ENCODE measurements around the gene WWOX. TPM values are rescaled to one million over a fixed set of nuclear protein-coding genes. Genes with fewer than 3 reads are reported as not detected.

WWOX gene
- total RNA-seq, 6 experiments from 2014 or later: 0.46 to 3.4 (median 1.3) TPM

GRCh38 chr16:78443542-78444364, 344.3 kb downstream of the WWOX start:
- H3K4me1 Mint-ChIP-seq (ENCODE audit: low read depth): no peaks in the 10 kb centered on the region
- H3K9me3 Mint-ChIP-seq: peaks cover 49% of the 10 kb centered on the region
- H3K27me3 Mint-ChIP-seq (ENCODE audit: insufficient read depth): no peaks in the 10 kb centered on the region; the same call in 1 of the 2 replicates
- no peak for TF ChIP-seq CTCF (IDR thresholded peaks at IDR 0.05)
- H3K27ac Mint-ChIP-seq: no peak overlapping the region
- DNase-seq: no peak
- H3K36me3 Mint-ChIP-seq (ENCODE audit: low read depth): no peaks in the 10 kb centered on the region; the same call in 1 of the 2 replicates
- H3K4me3 Mint-ChIP-seq: no peak overlapping the region

DNA sequence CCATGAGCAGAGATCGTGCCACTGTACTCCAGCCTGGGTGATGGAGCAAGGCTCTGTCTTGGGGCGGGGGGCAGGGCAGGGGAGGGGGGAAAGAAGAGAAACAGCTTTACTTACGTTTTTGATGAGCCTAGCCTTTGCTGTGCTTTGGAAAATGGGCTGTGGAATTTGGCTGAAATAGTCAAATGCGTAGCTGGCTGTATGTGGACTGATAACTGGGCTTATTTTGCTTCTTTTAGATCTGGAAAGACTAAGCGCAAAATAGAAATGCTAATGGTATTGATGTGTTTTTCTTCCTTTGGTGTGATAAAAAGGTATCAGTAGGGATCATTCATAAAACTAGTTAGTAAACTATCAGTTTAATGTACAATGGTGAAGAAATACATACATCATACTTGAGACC, 346.4 kb downstream of the WWOX start:
- no peak overlapping the region for H3K4me3 Mint-ChIP-seq
- H3K9me3 Mint-ChIP-seq: peaks cover 53% of the 10 kb centered on the region
- no peak for DNase-seq
- no peak overlapping the region for H3K27ac Mint-ChIP-seq
- no peaks in the 10 kb centered on the region for H3K4me1 Mint-ChIP-seq (ENCODE audit: low read depth)
- H3K27me3 Mint-ChIP-seq (ENCODE audit: insufficient read depth): no peaks in the 10 kb centered on the region; the same call in 1 of the 2 replicates
- no peak for TF ChIP-seq CTCF (IDR thresholded peaks at IDR 0.05)
- no peaks in the 10 kb centered on the region; the same call in 1 of the 2 replicates for H3K36me3 Mint-ChIP-seq (ENCODE audit: low read depth)

DNA sequence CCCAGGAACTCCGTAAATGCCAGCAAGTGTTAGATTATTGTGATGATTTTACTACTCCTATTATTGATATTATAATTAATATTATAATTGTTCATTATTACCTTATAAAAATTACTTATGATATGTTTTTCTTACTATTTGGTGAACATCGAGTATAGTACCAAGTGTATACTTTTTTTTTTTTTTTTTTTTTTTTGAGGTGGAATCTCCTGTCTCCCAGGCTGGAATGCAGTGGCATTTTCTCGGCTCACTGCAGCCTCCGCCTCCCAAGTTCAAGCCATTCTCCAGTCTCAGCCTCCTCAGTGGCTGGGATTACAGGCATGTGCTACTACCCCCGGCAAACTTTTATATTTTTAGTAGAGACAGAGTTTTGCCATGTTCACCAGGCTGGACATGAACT, 347.0 kb downstream of the WWOX start:
- no peak overlapping the region for H3K27ac Mint-ChIP-seq
- H3K36me3 Mint-ChIP-seq (ENCODE audit: low read depth): no peaks in the 10 kb centered on the region
- no peak for TF ChIP-seq CTCF (IDR thresholded peaks at IDR 0.05)
- no peaks in the 10 kb centered on the region; the same call in 1 of the 2 replicates for H3K27me3 Mint-ChIP-seq (ENCODE audit: insufficient read depth)
- DNase-seq: no peak
- peaks cover 51% of the 10 kb centered on the region for H3K9me3 Mint-ChIP-seq
- H3K4me3 Mint-ChIP-seq: no peak overlapping the region
- H3K4me1 Mint-ChIP-seq (ENCODE audit: low read depth): no peaks in the 10 kb centered on the region

- Mint-ChIP-seq H3K27me3 (ENCODE audit: insufficient read depth) (no peaks in the 10 kb centered on the region; the same call in 1 of the 2 replicates), H3K4me1 (ENCODE audit: low read depth) (no peaks in the 10 kb centered on the region)
Measured at GRCh38 chr16:78446992-78447563, 347.6 kb downstream of the WWOX start.

DNA sequence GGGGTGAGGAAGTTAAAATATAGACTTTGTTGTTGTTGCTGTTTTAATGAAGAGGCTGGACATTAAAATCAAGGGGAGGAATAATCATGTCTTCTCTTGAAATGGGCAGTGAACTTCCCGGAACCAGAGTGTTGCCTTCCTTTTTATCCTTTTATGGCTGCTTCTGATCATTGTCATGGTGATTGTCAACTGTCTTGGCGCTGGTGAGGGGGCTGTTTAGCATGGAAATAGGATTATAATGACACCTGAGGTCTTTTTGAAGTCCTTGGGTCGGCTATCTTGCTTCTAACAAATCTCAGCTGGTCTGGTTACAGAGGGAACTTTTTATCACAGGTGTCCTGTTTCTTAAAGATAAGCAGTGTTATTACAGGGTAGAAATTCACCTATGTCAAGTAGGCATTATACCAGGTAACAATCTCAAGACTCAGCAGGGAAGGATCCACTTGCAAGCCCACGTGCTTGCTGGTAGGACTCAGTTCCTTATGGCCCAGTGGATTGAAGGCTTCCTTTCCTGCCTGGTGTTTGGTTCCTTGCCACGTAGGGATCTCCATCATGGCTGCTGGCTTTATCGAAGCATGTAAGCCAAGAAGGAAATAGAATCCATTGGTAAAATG, 349.3 kb downstream of the WWOX start:
- Mint-ChIP-seq H3K9me3 (peaks cover 52% of the 10 kb centered on the region), H3K27ac (no peak overlapping the region), H3K4me3 (no peak overlapping the region), H3K36me3 (ENCODE audit: low read depth) (no peaks in the 10 kb centered on the region), H3K27me3 (ENCODE audit: insufficient read depth) (no peaks in the 10 kb centered on the region; the same call in 1 of the 2 replicates), H3K4me1 (ENCODE audit: low read depth) (no peaks in the 10 kb centered on the region)
- no peak for TF ChIP-seq CTCF (IDR thresholded peaks at IDR 0.05)
- no peak for DNase-seq

More at GRCh38 chr16:78446992-78447563, 347.6 kb downstream of the WWOX start:
- no peak overlapping the region for H3K4me3 Mint-ChIP-seq
- H3K27ac Mint-ChIP-seq: no peak overlapping the region
- no peaks in the 10 kb centered on the region for H3K36me3 Mint-ChIP-seq (ENCODE audit: low read depth)
- no peak for DNase-seq
- peaks cover 51% of the 10 kb centered on the region for H3K9me3 Mint-ChIP-seq
- TF ChIP-seq CTCF (IDR thresholded peaks at IDR 0.05): no peak
